ENCODE measurements around the gene PHC2.

DNA sequence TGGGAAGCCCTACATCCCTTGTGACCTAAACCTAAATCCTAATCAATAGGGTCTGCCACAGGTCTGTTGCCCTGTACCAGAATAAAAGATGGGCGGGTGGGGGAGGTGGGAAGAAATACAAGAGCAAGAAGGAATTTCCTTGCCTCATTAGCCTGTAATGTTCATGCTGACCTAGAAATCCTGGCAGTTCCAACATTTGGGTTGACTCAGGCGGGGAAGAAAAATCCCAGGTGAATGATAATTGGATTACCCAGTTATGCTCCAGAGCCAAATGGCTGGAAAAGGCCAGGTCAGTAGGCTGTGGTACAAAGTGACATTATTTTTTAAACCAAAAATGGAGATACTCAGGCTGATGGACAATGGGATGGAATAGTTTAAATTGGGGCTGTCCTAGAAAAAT, 82.7 kb downstream of the PHC2 start:
- TF ChIP-seq CTCF (conservative IDR thresholded peaks at IDR 0.05): no peak
- no peak for TF ChIP-seq ZFX (IDR thresholded peaks at IDR 0.05)
